ENCODE measurements around the gene PAOX.

- no peak for TF ChIP-seq CTCF (IDR thresholded peaks at IDR 0.05; ENCODE audit: low read depth, low read length)
- no peak for TF ChIP-seq EZH2phosphoT487 (IDR thresholded peaks at IDR 0.05; ENCODE audit: low read depth)
Measured at GRCh38 chr10:133401981-133402725, 23.1 kb downstream of the PAOX start.

All from OCI-LY3 (cell line).